CD4-positive, alpha-beta T cell treated with Interleukin-17A for 1 hour (primary cell): ENCODE data around the gene CYB561D2.

Experiments used
- DNase-seq: peaks from one replicate; pipeline ENCODE4 v3.0.0-alpha.2; 2020

Gene CYB561D2

DNA sequence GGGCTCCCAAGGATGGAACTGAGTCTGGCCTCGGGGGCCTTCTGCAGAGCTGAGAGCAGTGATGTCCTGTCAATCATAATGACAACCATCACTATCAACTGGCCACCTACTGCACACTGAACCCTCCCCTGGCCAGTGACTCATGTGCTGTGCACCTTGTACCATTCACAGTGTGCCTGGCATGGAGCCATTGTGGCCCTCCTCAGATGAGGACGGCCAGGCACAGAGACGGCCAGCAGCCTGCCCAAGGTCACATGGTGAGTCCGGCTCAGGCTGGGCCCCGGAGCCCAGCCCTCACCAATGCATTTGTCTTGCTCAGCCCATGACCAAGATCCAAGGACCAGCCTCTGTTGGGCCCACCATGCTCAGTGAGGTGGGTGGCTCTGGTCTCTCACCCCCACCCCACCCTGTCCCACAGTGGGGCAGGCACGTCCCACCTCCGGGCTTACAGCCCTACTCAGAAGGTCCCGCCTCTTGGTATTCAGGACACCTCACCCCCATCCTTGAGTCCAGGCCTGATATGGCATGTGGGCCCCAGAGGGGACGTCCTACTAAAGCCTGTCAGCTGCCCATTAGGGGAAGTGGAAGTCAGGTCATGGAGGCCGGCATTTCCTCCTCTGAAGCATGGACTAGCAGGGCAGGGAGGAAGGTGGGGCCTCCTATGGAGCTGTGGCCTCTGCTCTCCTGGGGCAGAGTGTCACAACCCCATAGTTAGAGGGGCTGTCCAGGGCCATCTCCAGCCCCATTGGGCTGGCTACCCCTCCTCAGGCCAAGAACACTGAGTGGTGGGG lies 44.6 kb downstream of the CYB561D2 start:
- DNase-seq = no peak

GRCh38 chr3:50396502-50396901 lies 45.8 kb downstream of the CYB561D2 start:
- no peak for DNase-seq

GRCh38 chr3:50401978-50402595 lies 51.4 kb downstream of the CYB561D2 start:
- no peak for DNase-seq
